ENCODE results near the gene DDC.

The DDC gene

DNA sequence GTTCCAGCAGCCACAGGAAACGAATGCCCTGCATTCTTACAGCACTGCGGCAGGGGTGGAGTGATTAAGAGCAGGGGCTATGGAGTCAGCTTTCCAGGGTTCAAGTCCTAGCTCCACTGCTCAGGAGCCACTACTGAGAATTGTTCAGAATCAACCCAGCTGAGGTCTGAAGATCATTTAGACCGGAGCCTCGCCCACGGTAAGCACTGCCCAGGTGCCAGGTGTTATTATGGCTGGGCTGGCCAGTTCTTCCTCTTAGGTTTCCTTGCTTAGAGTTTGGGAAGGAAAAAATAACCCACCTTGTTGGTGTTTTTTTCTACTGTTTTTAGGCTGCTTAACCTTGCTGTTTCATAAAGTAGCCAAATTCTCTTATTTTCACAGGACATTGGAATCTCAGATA, 110.2 kb downstream of the DDC start:
- no peak for DNase-seq (ENCODE audit: low read depth, low spot score)
- no peak overlapping the region for H3K4me3 ChIP-seq (ENCODE audit: low read depth, low read length)
- TF ChIP-seq, protein P1, sequence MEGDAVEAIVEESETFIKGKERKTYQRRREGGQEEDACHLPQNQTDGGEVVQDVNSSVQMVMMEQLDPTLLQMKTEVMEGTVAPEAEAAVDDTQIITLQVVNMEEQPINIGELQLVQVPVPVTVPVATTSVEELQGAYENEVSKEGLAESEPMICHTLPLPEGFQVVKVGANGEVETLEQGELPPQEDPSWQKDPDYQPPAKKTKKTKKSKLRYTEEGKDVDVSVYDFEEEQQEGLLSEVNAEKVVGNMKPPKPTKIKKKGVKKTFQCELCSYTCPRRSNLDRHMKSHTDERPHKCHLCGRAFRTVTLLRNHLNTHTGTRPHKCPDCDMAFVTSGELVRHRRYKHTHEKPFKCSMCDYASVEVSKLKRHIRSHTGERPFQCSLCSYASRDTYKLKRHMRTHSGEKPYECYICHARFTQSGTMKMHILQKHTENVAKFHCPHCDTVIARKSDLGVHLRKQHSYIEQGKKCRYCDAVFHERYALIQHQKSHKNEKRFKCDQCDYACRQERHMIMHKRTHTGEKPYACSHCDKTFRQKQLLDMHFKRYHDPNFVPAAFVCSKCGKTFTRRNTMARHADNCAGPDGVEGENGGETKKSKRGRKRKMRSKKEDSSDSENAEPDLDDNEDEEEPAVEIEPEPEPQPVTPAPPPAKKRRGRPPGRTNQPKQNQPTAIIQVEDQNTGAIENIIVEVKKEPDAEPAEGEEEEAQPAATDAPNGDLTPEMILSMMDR (IDR thresholded peaks at IDR 0.05; ENCODE audit: insufficient read depth, low read length, missing control alignments) = no peak
- ChIA-PET POLR2A (no interaction called here), CTCF (interaction anchor here (1.2 to 4.2 kb wide), 4 partner anchors 12 to 706 kb away, joined by 3 to 17 read pairs (median 8); no protein-coding TSS in a partner anchor)

DNA sequence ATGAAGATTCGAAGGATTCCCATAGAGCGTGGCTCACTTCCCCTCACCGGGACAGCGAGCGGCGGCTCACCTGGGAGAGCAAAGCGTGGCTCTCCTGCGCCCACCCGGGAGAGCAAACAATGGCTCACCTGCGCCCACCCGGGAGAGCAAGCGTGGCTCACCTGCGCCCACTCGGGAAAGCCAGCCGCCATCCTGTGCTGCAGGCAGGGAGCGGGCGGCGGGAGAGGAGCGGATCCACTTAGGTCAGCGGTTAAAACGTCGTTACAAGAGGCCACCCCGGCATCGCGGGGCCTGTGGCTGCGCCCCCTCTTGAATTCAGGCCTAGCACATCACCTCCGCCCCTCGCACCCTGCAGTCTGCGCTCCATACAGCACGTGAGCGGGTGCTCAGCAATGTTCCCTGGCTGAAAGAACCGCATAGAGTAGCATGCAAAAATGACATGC, 114.6 kb downstream of the DDC start:
- peak overlapping the region; percentile 94 for H3K4me3 ChIP-seq (ENCODE audit: low read depth, low read length)
- TF ChIP-seq, protein P1 (IDR thresholded peaks at IDR 0.05; ENCODE audit: insufficient read depth, low read length, missing control alignments) = no peak
- CTCF ChIA-PET = no interaction called here
- POLR2A ChIA-PET = no interaction called here
- DNase-seq (ENCODE audit: low read depth, low spot score) = no peak

DNA sequence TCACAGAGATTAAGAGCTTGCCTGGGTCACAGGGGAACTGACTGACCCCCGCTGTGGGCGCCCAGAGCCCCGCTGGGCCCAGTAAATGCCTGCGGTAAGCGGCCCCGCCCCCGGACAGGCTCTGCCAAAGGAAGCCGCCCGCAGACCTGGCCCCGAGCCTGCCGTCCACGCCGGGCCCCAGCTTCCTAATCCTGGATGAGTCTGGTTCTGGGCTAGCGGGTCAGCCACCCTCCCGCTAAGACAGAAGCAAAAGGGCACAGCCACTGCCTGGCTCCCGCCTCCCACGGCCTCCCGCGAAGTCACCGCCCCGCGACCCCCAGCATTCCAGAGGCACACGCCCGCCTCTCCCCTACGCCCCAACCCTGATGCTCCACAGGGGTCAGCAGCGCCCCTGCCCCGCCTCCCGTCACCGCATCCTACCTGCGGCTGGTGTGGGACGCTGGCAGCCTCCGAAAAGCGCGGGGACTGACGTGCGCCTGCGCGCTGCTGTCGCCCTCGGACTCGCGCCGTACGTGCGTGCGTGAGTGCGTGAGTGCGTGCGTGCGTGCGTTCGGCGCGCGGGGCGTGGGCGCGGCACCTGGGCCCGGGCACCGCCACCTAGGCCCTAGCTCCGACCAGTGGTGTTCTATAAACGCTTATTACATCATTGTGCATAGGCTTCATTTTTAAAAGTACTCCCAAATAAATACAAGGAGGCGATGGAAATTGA, 115.2 kb downstream of the DDC start, which contains the start of gene FIGNL1:
Gene FIGNL1 (minus strand): TSS at position 470 of the 709 bp plus-strand sequence. CDS start 3,063 bp downstream, outside the sequence.
- no peak for DNase-seq (ENCODE audit: low read depth, low spot score)
- H3K4me3 ChIP-seq (ENCODE audit: low read depth, low read length) = peak within 1 kb of the TSS; percentile 94
- POLR2A ChIA-PET = interaction anchor here (0.5 kb wide), 1 partner anchor 14 kb away, joined by 3 read pairs; no protein-coding TSS in a partner anchor
- TF ChIP-seq, protein P1 (IDR thresholded peaks at IDR 0.05; ENCODE audit: insufficient read depth, low read length, missing control alignments) = no peak
- CTCF ChIA-PET = interaction anchor here (0.8 to 1.8 kb wide), 3 partner anchors 18 to 711 kb away, joined by 3 to 7 read pairs (median 3); no protein-coding TSS in a partner anchor

DNA sequence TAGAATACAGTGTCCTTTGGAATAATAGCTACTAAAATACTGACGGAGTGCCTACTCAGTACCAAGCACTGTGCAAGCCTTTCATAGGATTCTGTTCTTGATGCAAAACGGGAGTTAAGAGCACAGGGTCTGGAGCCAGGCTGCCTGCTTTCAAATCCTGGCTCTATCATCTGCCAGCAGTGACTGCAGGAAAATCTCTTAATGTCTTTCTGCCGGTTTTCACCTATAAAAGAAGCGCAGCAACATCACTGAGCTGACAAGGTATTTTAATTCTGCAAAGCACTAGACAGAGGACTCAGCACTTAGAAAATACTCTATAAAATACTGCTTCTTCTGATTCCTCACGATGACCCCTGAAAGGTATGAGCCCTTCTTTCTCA, 115.7 kb downstream of the DDC start:
- ChIA-PET POLR2A (interaction anchor here (0.5 kb wide), 1 partner anchor 13 kb away, joined by 3 read pairs; no protein-coding TSS in a partner anchor), CTCF (interaction anchor here (0.8 to 1.8 kb wide), 3 partner anchors 19 to 712 kb away, joined by 3 to 7 read pairs (median 3); no protein-coding TSS in a partner anchor)
- peak overlapping the region; percentile 94 for H3K4me3 ChIP-seq (ENCODE audit: low read depth, low read length)
- DNase-seq (ENCODE audit: low read depth, low spot score) = no peak
- TF ChIP-seq, protein P1 (IDR thresholded peaks at IDR 0.05; ENCODE audit: insufficient read depth, low read length, missing control alignments) = no peak

DNA sequence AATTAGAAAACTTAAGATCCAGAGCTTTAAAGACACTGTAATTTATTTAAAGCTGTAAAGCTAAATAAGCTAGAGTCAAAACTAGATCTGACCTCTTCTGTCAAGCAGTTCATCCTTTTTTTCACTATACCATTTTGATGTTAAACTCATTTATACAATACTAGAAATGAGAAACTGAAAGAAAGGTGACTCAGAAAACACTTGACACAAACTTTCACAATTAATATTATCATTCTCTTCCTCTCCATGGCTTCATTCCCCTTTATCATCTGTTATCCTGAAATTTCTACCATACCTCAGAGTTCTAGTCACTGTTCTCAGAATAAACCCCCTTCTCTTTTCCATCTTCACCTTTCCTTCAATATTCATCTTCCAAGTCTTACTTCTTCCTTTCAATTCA, 116.4 kb downstream of the DDC start:
- no peak overlapping the region for H3K4me3 ChIP-seq (ENCODE audit: low read depth, low read length)
- TF ChIP-seq, protein P1 (IDR thresholded peaks at IDR 0.05; ENCODE audit: insufficient read depth, low read length, missing control alignments) = no peak
- no peak for DNase-seq (ENCODE audit: low read depth, low spot score)
- ChIA-PET CTCF (interaction anchor here (1.7 to 1.8 kb wide), 2 partner anchors 19 to 712 kb away, joined by 3 to 7 read pairs; no protein-coding TSS in a partner anchor), POLR2A (no interaction called here)

DNA sequence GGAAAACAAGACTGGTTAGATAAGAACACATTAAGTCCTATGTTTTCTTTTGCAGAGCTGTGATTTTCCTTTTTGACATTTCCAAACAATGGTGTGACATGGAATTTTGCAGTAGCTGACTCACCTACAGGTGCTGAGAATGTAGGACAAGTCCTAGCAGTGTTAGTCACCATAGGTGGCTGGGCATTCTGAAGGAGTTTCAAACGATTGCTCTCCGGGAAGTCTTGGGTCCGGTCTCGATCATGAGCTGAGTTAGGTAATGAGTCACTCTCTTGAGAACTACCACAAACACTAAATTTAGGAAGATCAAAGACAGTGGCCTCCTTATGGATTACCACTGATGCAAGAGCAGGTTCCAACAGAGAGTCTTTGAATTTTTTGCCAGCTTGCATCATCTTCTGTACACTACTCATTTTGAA, 118.7 kb downstream of the DDC start:
- ChIA-PET POLR2A (no interaction called here), CTCF (interaction anchor here (1.0 to 2.7 kb wide), 4 partner anchors 10 to 621 kb away, joined by 3 to 8 read pairs (median 4); no protein-coding TSS in a partner anchor)
- H3K4me3 ChIP-seq (ENCODE audit: low read depth, low read length) = no peak overlapping the region
- DNase-seq (ENCODE audit: low read depth, low spot score) = peak; percentile 52
- TF ChIP-seq, protein P1 (IDR thresholded peaks at IDR 0.05; ENCODE audit: insufficient read depth, low read length, missing control alignments) = no peak
